SJSA1 (cell line): ENCODE data around the gene TRMT1L. TPM values are rescaled to one million over a fixed set of nuclear protein-coding genes. Genes with fewer than 3 reads are reported as not detected.
"Not testable (repeated sequence)": the region's sequence is repeated elsewhere in the genome, so short reads cannot be mapped to it uniquely, and the experiment has no call there.

Experiments used
- DNase-seq, 2 experiments: peaks; one replicate each; pipeline ENCODE4 v3.0.0-alpha.2; 2015 to 2020; ENCODE audit warnings: low spot score in 2 of 2, low read depth in 1 of 2
- H3K27ac ChIP-seq: fragments of 250-450 bp; sonication (Bioruptor Pico); 2 replicates; pipeline ENCODE4 v1.5.1; 2020; ENCODE audit warnings: mild to moderate bottlenecking, moderate library complexity
- H3K27me3 ChIP-seq: fragments of 250-450 bp; sonication (Bioruptor Pico); replicated peaks from 2 replicates; pipeline ENCODE4 v1.5.1; 2020; ENCODE audit warnings: mild to moderate bottlenecking, moderate library complexity
- H3K36me3 ChIP-seq: fragments of 250-450 bp; sonication (Bioruptor Pico); 2 replicates; pipeline ENCODE4 v1.5.1; 2020; ENCODE audit warnings: mild to moderate bottlenecking
- H3K4me1 ChIP-seq: fragments of 250-450 bp; sonication (Bioruptor Pico); replicated peaks from 2 replicates; pipeline ENCODE4 v1.6.1; 2021; ENCODE audit warnings: mild to moderate bottlenecking
- H3K4me3 ChIP-seq: fragments of 250-450 bp; sonication (Bioruptor Pico); 2 replicates; pipeline ENCODE4 v1.5.1; 2020; ENCODE audit warnings: mild to moderate bottlenecking
- H3K9me3 ChIP-seq: fragments of 250-450 bp; sonication (Bioruptor Pico); replicated peaks from 2 replicates; pipeline ENCODE4 v1.5.1; 2020; ENCODE audit warnings: mild to moderate bottlenecking
- total RNA-seq: library from RNA; depleted of rRNA; stranded (reverse); fragments of >200 nt; shearing (Covaris generic); gene quantifications from 2 replicates; pipeline ENCODE4 v1.2.3, GENCODE V29; 2014; rRNA removed

TRMT1L gene
- 16.1 and 22.5 TPM in 2 replicates for total RNA-seq

- DNase-seq, result peak; percentile 99
- Histone ChIP-seq H3K27me3 (no peaks in the 10 kb centered on the region), H3K4me3 (peak within 1 kb of the TSS; percentile 71), H3K4me1 (peaks cover 13% of the 10 kb centered on the region), H3K27ac (peak within 1 kb of the TSS; percentile 90), H3K9me3 (no peaks in the 10 kb centered on the region), H3K36me3 (no peaks in the 10 kb centered on the region)
Measured at GRCh38 chr1:185156854-185157598, at the start of gene TRMT1L, which contains the start of gene SWT1. Gene TRMT1L, minus strand, starts transcription at chr1:185156953. Its CDS starts 241 bp downstream, at chr1:185156712. Gene SWT1, plus strand, starts transcription at chr1:185157167. Its CDS starts 3,675 bp downstream, at chr1:185160842.

GRCh38 chr1:185200889-185201288 is 44.1 kb upstream of the TRMT1L start:
- DNase-seq, result no peak
- Histone ChIP-seq H3K36me3 (no peaks in the 10 kb centered on the region; the same call in 1 of the 2 replicates), H3K4me1 (no peaks in the 10 kb centered on the region), H3K27ac (no peak overlapping the region), H3K4me3 (no peak overlapping the region), H3K27me3 (no peaks in the 10 kb centered on the region), H3K9me3 (no peaks in the 10 kb centered on the region)

- H3K27ac ChIP-seq, H3K4me3 ChIP-seq, H3K27me3 ChIP-seq, DNase-seq, H3K9me3 ChIP-seq, H3K4me1 ChIP-seq, H3K36me3 ChIP-seq: not testable (repeated sequence)
Measured at GRCh38 chr1:185198712-185199111, 42.0 kb upstream of the TRMT1L start.

GRCh38 chr1:185193756-185194155 is 37.0 kb upstream of the TRMT1L start:
- H3K27me3 ChIP-seq, result no peaks in the 10 kb centered on the region
- no peak overlapping the region for H3K27ac ChIP-seq
- no peak for DNase-seq
- H3K4me1 ChIP-seq, result no peaks in the 10 kb centered on the region
- no peaks in the 10 kb centered on the region for H3K9me3 ChIP-seq
- no peak overlapping the region for H3K4me3 ChIP-seq
- no peaks in the 10 kb centered on the region for H3K36me3 ChIP-seq

- Histone ChIP-seq H3K36me3 (no peaks in the 10 kb centered on the region), H3K4me1 (no peaks in the 10 kb centered on the region), H3K27ac (no peak overlapping the region), H3K9me3 (no peaks in the 10 kb centered on the region), H3K4me3 (no peak overlapping the region), H3K27me3 (no peaks in the 10 kb centered on the region)
- peak; percentile 52 to 76 for DNase-seq
Measured at GRCh38 chr1:185170291-185170848, 13.6 kb upstream of the TRMT1L start.

GRCh38 chr1:185166106-185166505 is 9.4 kb upstream of the TRMT1L start:
- no peaks in the 10 kb centered on the region for H3K4me1 ChIP-seq

GRCh38 chr1:185162491-185162890 is 5.7 kb upstream of the TRMT1L start:
- Histone ChIP-seq H3K36me3 (no peaks in the 10 kb centered on the region), H3K9me3 (no peaks in the 10 kb centered on the region), H3K27ac (no peak overlapping the region), H3K4me1 (peaks cover 4% of the 10 kb centered on the region), H3K27me3 (no peaks in the 10 kb centered on the region), H3K4me3 (no peak overlapping the region)
- DNase-seq, result no peak

More at GRCh38 chr1:185166106-185166505, 9.4 kb upstream of the TRMT1L start:
- Histone ChIP-seq H3K36me3 (no peaks in the 10 kb centered on the region), H3K4me3 (no peak overlapping the region), H3K27me3 (no peaks in the 10 kb centered on the region), H3K27ac (no peak overlapping the region), H3K9me3 (no peaks in the 10 kb centered on the region)
- DNase-seq, result no peak

- Histone ChIP-seq H3K36me3 (no peaks in the 10 kb centered on the region), H3K27ac (no peak overlapping the region), H3K9me3 (no peaks in the 10 kb centered on the region), H3K4me3 (no peak overlapping the region), H3K27me3 (no peaks in the 10 kb centered on the region), H3K4me1 (peaks cover 12% of the 10 kb centered on the region)
- DNase-seq, result no peak
Measured at GRCh38 chr1:185159966-185160365, 3.2 kb upstream of the TRMT1L start.

- no peak for DNase-seq
- no peaks in the 10 kb centered on the region for H3K27me3 ChIP-seq
- H3K9me3 ChIP-seq, result no peaks in the 10 kb centered on the region
- H3K4me1 ChIP-seq, result peaks cover 13% of the 10 kb centered on the region
- H3K4me3 ChIP-seq, result no peak overlapping the region
- H3K27ac ChIP-seq, result no peak overlapping the region
- no peaks in the 10 kb centered on the region for H3K36me3 ChIP-seq
Measured at GRCh38 chr1:185158800-185159199, 2.0 kb upstream of the TRMT1L start.

- H3K9me3 ChIP-seq, result no peaks in the 10 kb centered on the region
- H3K27ac ChIP-seq, result peak overlapping the region; percentile 90
Measured at GRCh38 chr1:185157599-185158412, 1.1 kb upstream of the TRMT1L start.

GRCh38 chr1:185156288-185156853 is 382 bp downstream of the TRMT1L start:
- Histone ChIP-seq H3K9me3 (no peaks in the 10 kb centered on the region), H3K27me3 (no peaks in the 10 kb centered on the region), H3K36me3 (no peaks in the 10 kb centered on the region), H3K4me3 (peak overlapping the region; percentile 71), H3K27ac (peak overlapping the region; percentile 90), H3K4me1 (peaks cover 13% of the 10 kb centered on the region)
- DNase-seq, result no peak

More at GRCh38 chr1:185157599-185158412, 1.1 kb upstream of the TRMT1L start:
- no peaks in the 10 kb centered on the region for H3K27me3 ChIP-seq
- DNase-seq, result peak in 1 of 2 experiments; percentile 19
- H3K4me1 ChIP-seq, result peaks cover 13% of the 10 kb centered on the region
- no peaks in the 10 kb centered on the region for H3K36me3 ChIP-seq
- peak overlapping the region; percentile 71 for H3K4me3 ChIP-seq

GRCh38 chr1:185155600-185156287 is 1.0 kb downstream of the TRMT1L start:
- no peak for DNase-seq
- no peaks in the 10 kb centered on the region for H3K27me3 ChIP-seq
- H3K36me3 ChIP-seq, result peaks cover 1% of the 10 kb centered on the region
- peak overlapping the region; percentile 71 for H3K4me3 ChIP-seq
- H3K4me1 ChIP-seq, result peaks cover 13% of the 10 kb centered on the region
- no peaks in the 10 kb centered on the region for H3K9me3 ChIP-seq
- H3K27ac ChIP-seq, result peak overlapping the region; percentile 90

- Histone ChIP-seq H3K27ac (no peak overlapping the region), H3K36me3 (peaks cover 7% of the 10 kb centered on the region), H3K9me3 (no peaks in the 10 kb centered on the region), H3K4me1 (peaks cover 13% of the 10 kb centered on the region), H3K4me3 (no peak overlapping the region), H3K27me3 (no peaks in the 10 kb centered on the region)
- no peak for DNase-seq
Measured at GRCh38 chr1:185154912-185155513, 1.7 kb downstream of the TRMT1L start.
